RKO (cell line): Measurements from ENCODE around the gene ATP2B2.

Source experiments
- DNase-seq: peaks from one replicate; pipeline ENCODE4 v3.0.0-alpha.2; 2016; ENCODE audit warnings: low spot score

ATP2B2 gene

GRCh38 chr3:10448544-10448943 is 56.8 kb downstream of the ATP2B2 start:
- no peak for DNase-seq

GRCh38 chr3:10447527-10448260 is 57.7 kb downstream of the ATP2B2 start:
- no peak for DNase-seq

- DNase-seq: no peak
Observed at GRCh38 chr3:10447110-10447509, 58.3 kb downstream of the ATP2B2 start.

GRCh38 chr3:10445561-10446175 is 59.7 kb downstream of the ATP2B2 start:
- DNase-seq: no peak

GRCh38 chr3:10444511-10444910 is 60.9 kb downstream of the ATP2B2 start:
- DNase-seq: no peak

GRCh38 chr3:10444110-10444429 is 61.3 kb downstream of the ATP2B2 start:
- DNase-seq: no peak

GRCh38 chr3:10443272-10444109 is 61.9 kb downstream of the ATP2B2 start:
- DNase-seq: no peak

GRCh38 chr3:10442151-10442795 is 63.1 kb downstream of the ATP2B2 start:
- no peak for DNase-seq

- no peak for DNase-seq
Observed at GRCh38 chr3:10440684-10441083, 64.7 kb downstream of the ATP2B2 start.

GRCh38 chr3:10438902-10439610 is 66.3 kb downstream of the ATP2B2 start:
- no peak for DNase-seq

- DNase-seq: no peak
Observed at GRCh38 chr3:10437995-10438901, 67.1 kb downstream of the ATP2B2 start.

- peak; percentile 69 for DNase-seq
Observed at GRCh38 chr3:10437272-10437994, 68.0 kb downstream of the ATP2B2 start.

GRCh38 chr3:10435850-10436249 is 69.5 kb downstream of the ATP2B2 start:
- no peak for DNase-seq

GRCh38 chr3:10434938-10435336 is 70.4 kb downstream of the ATP2B2 start:
- no peak for DNase-seq

GRCh38 chr3:10434144-10434937 is 71.0 kb downstream of the ATP2B2 start:
- no peak for DNase-seq

GRCh38 chr3:10432931-10433330 is 72.5 kb downstream of the ATP2B2 start:
- DNase-seq: no peak

- DNase-seq: no peak
Observed at GRCh38 chr3:10432156-10432845, 73.1 kb downstream of the ATP2B2 start.

GRCh38 chr3:10430805-10431204 is 74.6 kb downstream of the ATP2B2 start:
- no peak for DNase-seq
